Natural killer cell treated with Interleukin-12 subunit alpha and Interleukin-12 subunit beta and Interleukin-15 and Interleukin-18, amount 100 ng/mL, for 72 hours (primary cell): ENCODE results near the gene WNT11. TPM values are rescaled to one million over a fixed set of nuclear protein-coding genes. Genes with fewer than 3 reads are reported as not detected.
A peak's percentile ranks its signal among the peaks of the same experiment; 100 is the strongest.

Experiments
- ATAC-seq, 2 donors: fragments of 150-1000 bp; cut with Tn5 transposase in 1 of 2; sonication (Bioruptor Pico), chemical (Tn5 transposase) in 1 of 2; 2 replicates each; pipeline ENCODE4 v1.10.0; 2021
- DNase-seq: peaks from one replicate; pipeline ENCODE4 v3.0.0; 2022; ENCODE audit warnings: low spot score
- H3K27ac Mint-ChIP-seq, 2 donors: 1 replicate in 1 of 2; 2 replicates in 1 of 2; pipeline ENCODE4 v1.8.0; 2022; ENCODE audit warnings: mixed read lengths in 2 of 2, mild to moderate bottlenecking in 1 of 2, moderate library complexity in 1 of 2
- H3K27me3 Mint-ChIP-seq, 2 donors: 1 replicate in 1 of 2; 2 replicates in 1 of 2; pipeline ENCODE4 v1.8.0; 2022; ENCODE audit warnings: mixed read lengths in 2 of 2
- H3K36me3 Mint-ChIP-seq: one replicate; pipeline ENCODE4 v1.8.0; 2022; ENCODE audit warnings: mixed read lengths
- H3K4me1 Mint-ChIP-seq, 2 donors: 1 replicate in 1 of 2; 2 replicates in 1 of 2; pipeline ENCODE4 v1.8.0; 2022; ENCODE audit warnings: low read depth in 2 of 2, mixed read lengths in 2 of 2, mild to moderate bottlenecking in 1 of 2
- H3K4me3 Mint-ChIP-seq: one replicate; pipeline ENCODE4 v1.8.0; 2022; ENCODE audit warnings: mixed read lengths
- H3K9me3 Mint-ChIP-seq: 2 replicates; pipeline ENCODE4 v1.8.0; 2022; ENCODE audit warnings: mixed read lengths
- total RNA-seq, 2 donors: library from RNA; stranded (reverse); gene quantifications; one replicate each; pipeline ENCODE4 v1.2.3, GENCODE V29; 2022

WNT11 gene
- total RNA-seq, 2 donors from 2014 or later = 0.57 to 1.7 TPM

GRCh38 chr11:76243193-76243956, 37.1 kb upstream of the WNT11 start:
- H3K4me1 Mint-ChIP-seq = no peaks in the 10 kb centered on the region
- no peak for DNase-seq
- no peak overlapping the region for H3K27ac Mint-ChIP-seq
- ATAC-seq = no peak
- peaks cover 5 to 6% of the 10 kb centered on the region in 2 donors for H3K27me3 Mint-ChIP-seq
- no peak overlapping the region for H3K4me3 Mint-ChIP-seq
- no peaks in the 10 kb centered on the region for H3K36me3 Mint-ChIP-seq
- no peaks in the 10 kb centered on the region for H3K9me3 Mint-ChIP-seq

- H3K4me3 Mint-ChIP-seq = no peak overlapping the region
- H3K4me1 Mint-ChIP-seq = no peaks in the 10 kb centered on the region
- DNase-seq (no peak), ATAC-seq (no peak)
- no peak overlapping the region for H3K27ac Mint-ChIP-seq
- no peaks in the 10 kb centered on the region for H3K36me3 Mint-ChIP-seq
- H3K9me3 Mint-ChIP-seq = no peaks in the 10 kb centered on the region
- H3K27me3 Mint-ChIP-seq = peaks cover 2 to 6% of the 10 kb centered on the region in 2 donors
Observed at GRCh38 chr11:76242004-76242779, 35.9 kb upstream of the WNT11 start.

- Mint-ChIP-seq H3K4me1 (peaks cover 3 to 4% of the 10 kb centered on the region in 2 donors), H3K4me3 (no peak overlapping the region), H3K27ac (no peak overlapping the region), H3K36me3 (no peaks in the 10 kb centered on the region), H3K27me3 (peaks cover 2 to 6% of the 10 kb centered on the region in 2 donors), H3K9me3 (no peaks in the 10 kb centered on the region)
- ATAC-seq (no peak), DNase-seq (no peak)
Observed at GRCh38 chr11:76241243-76242000, 35.1 kb upstream of the WNT11 start.

GRCh38 chr11:76240666-76241065, 34.4 kb upstream of the WNT11 start:
- DNase-seq (no peak), ATAC-seq (no peak)
- H3K27me3 Mint-ChIP-seq = peaks cover 2 to 6% of the 10 kb centered on the region in 2 donors
- H3K36me3 Mint-ChIP-seq = no peaks in the 10 kb centered on the region
- peaks cover 10 to 11% of the 10 kb centered on the region in 2 donors for H3K4me1 Mint-ChIP-seq
- no peak overlapping the region for H3K27ac Mint-ChIP-seq
- H3K9me3 Mint-ChIP-seq = no peaks in the 10 kb centered on the region
- H3K4me3 Mint-ChIP-seq = no peak overlapping the region

- Mint-ChIP-seq H3K27ac (no peak overlapping the region), H3K4me1 (peaks cover 15 to 17% of the 10 kb centered on the region in 2 donors), H3K36me3 (no peaks in the 10 kb centered on the region), H3K4me3 (no peak overlapping the region), H3K9me3 (no peaks in the 10 kb centered on the region), H3K27me3 (peaks cover 2 to 6% of the 10 kb centered on the region in 2 donors)
- ATAC-seq = no peak
- no peak for DNase-seq
Observed at GRCh38 chr11:76240161-76240540, 33.8 kb upstream of the WNT11 start.

GRCh38 chr11:76239483-76240160, 33.3 kb upstream of the WNT11 start:
- Mint-ChIP-seq H3K4me1 (peaks cover 17 to 18% of the 10 kb centered on the region in 2 donors), H3K36me3 (no peaks in the 10 kb centered on the region), H3K27me3 (peaks cover 2 to 6% of the 10 kb centered on the region in 2 donors), H3K27ac (no peak overlapping the region), H3K4me3 (no peak overlapping the region), H3K9me3 (no peaks in the 10 kb centered on the region)
- no peak for DNase-seq
- ATAC-seq = no peak

- no peak for DNase-seq
- Mint-ChIP-seq H3K4me1 (peaks cover 18 to 20% of the 10 kb centered on the region in 2 donors), H3K36me3 (no peaks in the 10 kb centered on the region), H3K27ac (no peak overlapping the region), H3K27me3 (peaks cover 2 to 6% of the 10 kb centered on the region in 2 donors), H3K4me3 (no peak overlapping the region), H3K9me3 (no peaks in the 10 kb centered on the region)
- ATAC-seq = no peak
Observed at GRCh38 chr11:76238551-76238950, 32.2 kb upstream of the WNT11 start.

GRCh38 chr11:76237914-76238313, 31.6 kb upstream of the WNT11 start:
- H3K9me3 Mint-ChIP-seq = no peaks in the 10 kb centered on the region
- H3K27ac Mint-ChIP-seq = no peak overlapping the region
- peaks cover 2 to 6% of the 10 kb centered on the region in 2 donors for H3K27me3 Mint-ChIP-seq
- peaks cover 18 to 23% of the 10 kb centered on the region in 2 donors for H3K4me1 Mint-ChIP-seq
- H3K36me3 Mint-ChIP-seq = no peaks in the 10 kb centered on the region
- H3K4me3 Mint-ChIP-seq = no peak overlapping the region
- ATAC-seq (no peak), DNase-seq (no peak)

GRCh38 chr11:76237000-76237649, 30.8 kb upstream of the WNT11 start:
- Mint-ChIP-seq H3K4me1 (peaks cover 22 to 26% of the 10 kb centered on the region in 2 donors), H3K4me3 (peak overlapping the region; percentile 89), H3K27me3 (peaks cover 2 to 6% of the 10 kb centered on the region in 2 donors), H3K27ac (peak overlapping the region; percentile 93 to 97), H3K36me3 (no peaks in the 10 kb centered on the region), H3K9me3 (no peaks in the 10 kb centered on the region)
- ATAC-seq (no peak), DNase-seq (no peak)

GRCh38 chr11:76236092-76236999, 30.0 kb upstream of the WNT11 start:
- H3K4me1 Mint-ChIP-seq = peaks cover 29 to 30% of the 10 kb centered on the region in 2 donors
- no peaks in the 10 kb centered on the region for H3K9me3 Mint-ChIP-seq
- DNase-seq = no peak
- H3K27me3 Mint-ChIP-seq = peaks cover 2 to 6% of the 10 kb centered on the region in 2 donors
- H3K4me3 Mint-ChIP-seq = peak overlapping the region; percentile 89
- peak; percentile 12 to 17 for ATAC-seq
- H3K27ac Mint-ChIP-seq = peak overlapping the region; percentile 93 to 97
- no peaks in the 10 kb centered on the region for H3K36me3 Mint-ChIP-seq

GRCh38 chr11:76235233-76236091, 29.2 kb upstream of the WNT11 start:
- Mint-ChIP-seq H3K4me1 (peaks cover 29 to 30% of the 10 kb centered on the region in 2 donors), H3K4me3 (peak overlapping the region; percentile 89), H3K9me3 (no peaks in the 10 kb centered on the region), H3K36me3 (no peaks in the 10 kb centered on the region), H3K27ac (peak overlapping the region; percentile 93 to 97), H3K27me3 (peaks cover 1 to 3% of the 10 kb centered on the region in 2 donors)
- DNase-seq = peak; percentile 88
- ATAC-seq = peak; percentile 91 to 93
